Stimulated activated naive CD4-positive, alpha-beta T cell (primary cell): ENCODE measurements around the gene CEP68.
A peak's percentile ranks its signal among the peaks of the same experiment; 100 is the strongest.
"Not testable (repeated sequence)": the region's sequence is repeated elsewhere in the genome, so short reads cannot be mapped to it uniquely, and the experiment has no call there.

Experiments used
- DNase-seq, 6 experiments: peaks; one replicate each; lab custom pipeline; 2025; lab: John Stamatoyannopoulos, UW

Gene CEP68

GRCh38 chr2:65056215-65057053, at the start of gene CEP68:
Gene CEP68, plus strand, starts transcription at chr2:65056416. Its CDS starts 13,029 bp downstream, at chr2:65069445.
- peak; percentile 91 to 95 (median 93) for DNase-seq

GRCh38 chr2:65013776-65014175, 42.4 kb upstream of the CEP68 start:
- DNase-seq: no peak

GRCh38 chr2:65015731-65016130, 40.5 kb upstream of the CEP68 start:
- DNase-seq: no peak

- no peak for DNase-seq
These were observed 39.4 kb upstream of the CEP68 start for GRCh38 chr2:65016789-65017188.

GRCh38 chr2:65017335-65017734, 38.9 kb upstream of the CEP68 start:
- no peak for DNase-seq

GRCh38 chr2:65018141-65018582, 38.1 kb upstream of the CEP68 start:
- no peak for DNase-seq

GRCh38 chr2:65019010-65019409, 37.2 kb upstream of the CEP68 start:
- DNase-seq: no peak

GRCh38 chr2:65019675-65020195, 36.5 kb upstream of the CEP68 start:
- no peak for DNase-seq

- DNase-seq: not testable (repeated sequence)
These were observed 36.0 kb upstream of the CEP68 start for GRCh38 chr2:65020251-65020650.

GRCh38 chr2:65020943-65021528, 35.2 kb upstream of the CEP68 start:
- no peak for DNase-seq

- no peak for DNase-seq
These were observed 34.5 kb upstream of the CEP68 start for GRCh38 chr2:65021709-65022108.

GRCh38 chr2:65022189-65022588, 34.0 kb upstream of the CEP68 start:
- DNase-seq: no peak

GRCh38 chr2:65023742-65024141, 32.5 kb upstream of the CEP68 start:
- no peak for DNase-seq

GRCh38 chr2:65024149-65024829, 31.9 kb upstream of the CEP68 start:
- no peak for DNase-seq

GRCh38 chr2:65025453-65026123, 30.6 kb upstream of the CEP68 start:
- no peak for DNase-seq

GRCh38 chr2:65026154-65026553, 30.1 kb upstream of the CEP68 start:
- no peak for DNase-seq

GRCh38 chr2:65026704-65027464, 29.3 kb upstream of the CEP68 start:
- no peak for DNase-seq

- no peak for DNase-seq
These were observed 28.5 kb upstream of the CEP68 start for GRCh38 chr2:65027616-65028244.

- DNase-seq: peak in 1 of 6 experiments; percentile 27
These were observed 25.5 kb upstream of the CEP68 start for GRCh38 chr2:65030476-65031332.
